Cerebellar cortex (tissue), 1 donor: Measurements from ENCODE around the gene FN3K.
"Not testable (repeated sequence)": the region's sequence is repeated elsewhere in the genome, so short reads cannot be mapped to it uniquely, and the experiment has no call there.

Experiments used
- DNase-seq: peaks from one replicate; pipeline ENCODE4 v3.0.0-alpha.2; 2015; ENCODE audit warnings: low spot score

Gene FN3K

GRCh38 chr17:82737967-82738877 lies 2.8 kb downstream of the FN3K start:
- no peak for DNase-seq

- DNase-seq = no peak
Measured at GRCh38 chr17:82740906-82741759, 5.7 kb downstream of the FN3K start.

DNA sequence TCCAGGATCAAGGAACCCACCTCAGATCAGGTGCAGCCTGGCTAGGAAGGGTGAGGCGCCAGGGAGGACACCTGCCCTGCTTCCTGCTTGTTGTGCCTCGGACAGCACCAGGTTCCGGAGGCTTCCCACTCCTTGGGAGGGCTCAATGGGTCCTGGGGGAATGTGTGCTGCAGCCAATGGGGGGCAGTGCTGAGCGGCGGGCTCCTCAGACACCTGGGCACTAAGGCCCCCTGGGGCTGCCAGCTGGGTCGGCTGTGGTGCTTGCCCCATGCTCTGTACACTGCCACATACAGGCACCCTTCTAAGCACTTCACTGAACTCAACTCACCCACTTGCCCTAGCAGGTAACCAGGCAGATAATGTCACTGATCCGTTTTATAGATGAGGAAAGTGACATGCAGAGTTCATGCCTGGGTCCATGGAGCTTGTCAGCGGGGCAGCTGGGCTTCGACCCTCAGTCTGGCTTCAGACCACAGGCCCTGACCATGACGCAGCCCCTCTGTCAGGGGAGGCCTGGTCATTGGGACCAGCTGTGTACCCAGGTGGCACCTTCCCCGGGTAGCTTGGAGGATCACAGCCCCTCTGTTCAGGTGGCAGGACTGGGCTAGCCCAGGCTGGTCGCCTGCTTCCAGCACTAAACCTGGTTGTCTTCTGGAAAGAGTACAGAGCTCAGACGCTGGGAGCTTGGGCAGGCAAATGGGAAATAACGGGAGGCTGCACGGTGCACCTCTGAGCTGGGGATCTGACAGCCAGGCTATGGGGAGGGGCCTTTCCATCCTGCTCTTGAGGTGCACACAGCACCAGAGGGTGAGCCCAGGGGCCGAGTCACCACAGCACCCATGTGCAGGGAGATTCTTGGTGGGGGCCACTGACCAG lies 8.2 kb downstream of the FN3K start:
- no peak for DNase-seq

DNA sequence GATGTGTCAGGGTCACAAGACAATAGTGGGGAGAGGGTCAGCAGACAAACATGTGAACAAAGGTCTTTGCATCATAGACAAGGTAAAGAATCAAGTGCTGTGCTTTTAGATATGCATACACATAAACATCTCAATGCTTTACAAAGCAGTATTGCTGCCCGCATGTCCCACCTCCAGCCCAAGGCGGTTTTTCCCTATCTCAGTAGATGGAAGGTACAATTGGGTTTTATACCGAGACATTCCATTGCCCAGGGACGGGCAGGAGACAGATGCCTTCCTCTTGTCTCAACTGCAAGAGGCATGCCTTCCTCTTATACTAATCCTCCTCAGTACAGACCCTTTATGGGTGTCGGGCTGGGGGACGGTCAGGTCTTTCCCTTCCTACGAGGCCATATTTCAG lies 9.3 kb downstream of the FN3K start:
- not testable (repeated sequence) for DNase-seq

DNA sequence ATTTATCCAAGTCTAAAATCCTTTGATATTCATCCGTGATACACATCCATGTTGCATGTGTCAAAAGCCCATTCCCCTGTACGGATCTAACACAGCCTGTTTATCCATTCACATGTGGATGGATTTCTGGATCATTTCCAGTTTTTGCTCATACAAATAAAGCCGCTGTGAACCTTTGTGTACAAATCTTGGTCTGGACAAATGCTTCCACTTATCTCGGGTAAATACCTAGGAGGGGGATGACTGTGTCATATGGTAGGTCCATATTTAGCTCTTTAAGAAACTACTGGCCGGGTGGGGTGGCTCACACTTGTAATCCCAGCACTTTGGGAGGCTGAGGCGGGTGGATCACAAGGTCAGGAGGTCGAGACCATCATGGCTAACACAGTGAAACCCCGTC lies 10.1 kb downstream of the FN3K start:
- no peak for DNase-seq

- DNase-seq = no peak
Measured at GRCh38 chr17:82748756-82749155, 13.3 kb downstream of the FN3K start.

DNA sequence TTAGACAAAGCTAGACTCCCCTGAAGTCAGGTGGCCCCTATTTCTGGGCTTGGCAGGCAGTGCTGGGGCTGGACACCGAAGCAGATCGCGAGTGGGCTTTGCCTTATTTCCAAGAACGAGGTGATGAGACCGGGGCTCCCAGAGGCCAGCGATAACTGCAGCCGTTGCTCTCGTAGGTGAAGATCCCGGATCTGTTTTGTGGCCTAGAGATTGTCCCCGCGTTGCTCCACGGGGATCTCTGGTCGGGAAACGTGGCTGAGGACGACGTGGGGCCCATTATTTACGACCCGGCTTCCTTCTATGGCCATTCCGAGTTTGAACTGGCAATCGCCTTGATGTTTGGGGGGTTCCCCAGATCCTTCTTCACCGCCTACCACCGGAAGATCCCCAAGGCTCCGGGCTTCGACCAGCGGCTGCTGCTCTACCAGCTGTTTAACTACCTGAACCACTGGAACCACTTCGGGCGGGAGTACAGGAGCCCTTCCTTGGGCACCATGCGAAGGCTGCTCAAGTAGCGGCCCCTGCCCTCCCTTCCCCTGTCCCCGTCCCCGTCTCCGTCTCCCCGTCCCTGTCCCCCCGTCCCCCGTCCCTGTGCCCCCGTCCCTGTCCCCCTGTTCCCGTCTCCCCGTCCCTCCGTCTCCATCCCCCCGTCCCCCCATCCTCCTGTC lies 15.0 kb downstream of the FN3K start:
- DNase-seq = no peak

GRCh38 chr17:82751171-82751570 lies 15.8 kb downstream of the FN3K start:
- no peak for DNase-seq

GRCh38 chr17:82751571-82752370 lies 16.4 kb downstream of the FN3K start, which contains the start of gene TBCD:
TSS of gene TBCD (plus strand) at chr17:82752065. CDS start at chr17:82752194, 129 bp downstream.
- DNase-seq = peak; percentile 85

- DNase-seq = peak; percentile 12
Measured at GRCh38 chr17:82752371-82753200, 17.2 kb downstream of the FN3K start.

DNA sequence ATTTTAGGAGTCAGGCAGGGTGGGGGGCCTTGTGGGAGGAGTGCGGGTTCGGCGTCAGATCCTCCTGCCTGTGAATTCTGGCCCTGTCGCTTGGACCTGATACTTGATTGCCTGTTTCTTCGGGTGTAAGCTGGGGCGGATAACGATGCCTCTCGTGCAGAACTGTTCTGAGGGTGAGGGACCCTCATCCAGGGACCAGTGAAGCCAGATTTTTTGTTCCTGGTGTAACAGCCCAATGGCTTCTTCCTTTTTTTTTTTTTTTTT lies 17.7 kb downstream of the FN3K start:
- no peak for DNase-seq

DNA sequence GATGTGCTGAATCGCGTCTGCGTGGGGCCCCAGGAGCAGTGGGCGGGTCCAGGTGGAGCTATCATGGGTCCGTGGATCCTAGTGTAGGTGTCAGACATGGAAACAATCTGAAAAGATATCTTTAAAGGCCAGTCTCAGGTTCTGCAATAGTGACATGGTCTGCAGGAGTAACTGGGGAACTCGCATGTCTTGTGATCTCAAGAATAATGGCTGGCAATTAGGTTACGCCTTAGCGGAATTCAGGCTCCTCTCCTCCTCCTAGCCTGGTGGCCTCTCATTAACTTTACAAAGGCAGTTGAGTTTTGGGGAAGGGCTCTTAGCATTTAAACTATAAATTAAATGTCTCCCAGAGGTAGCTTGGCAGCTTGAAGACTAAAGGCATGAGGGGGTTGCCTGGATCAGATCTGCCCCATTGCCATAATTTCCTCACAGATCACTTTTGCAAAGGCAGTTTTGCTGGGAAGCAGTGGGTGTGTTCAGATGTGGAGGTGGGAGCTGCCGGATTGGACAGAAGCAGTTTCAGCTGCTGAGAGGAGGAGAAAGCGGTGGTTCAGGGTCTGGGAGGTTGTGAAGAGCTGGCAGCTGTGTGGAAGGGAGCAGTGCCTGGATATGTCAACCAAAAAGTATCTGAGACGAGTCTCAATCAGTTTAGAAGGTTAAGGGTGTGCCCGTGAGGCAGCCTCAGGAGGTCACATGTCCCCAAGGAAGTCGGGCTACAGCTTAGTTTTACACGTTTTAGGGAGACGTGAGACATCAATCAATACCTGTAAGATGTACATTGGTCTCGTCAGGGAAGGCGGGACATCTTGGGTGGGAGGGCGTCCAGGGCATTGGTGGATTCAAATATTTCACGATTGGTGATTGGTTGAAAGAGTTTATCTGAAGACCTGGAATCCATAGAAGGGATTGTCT lies 19.1 kb downstream of the FN3K start:
- DNase-seq = peak; percentile 56

GRCh38 chr17:82756166-82756565 lies 20.8 kb downstream of the FN3K start:
- DNase-seq = no peak

GRCh38 chr17:82765371-82765770 lies 30.0 kb downstream of the FN3K start:
- DNase-seq = peak; percentile 7

DNA sequence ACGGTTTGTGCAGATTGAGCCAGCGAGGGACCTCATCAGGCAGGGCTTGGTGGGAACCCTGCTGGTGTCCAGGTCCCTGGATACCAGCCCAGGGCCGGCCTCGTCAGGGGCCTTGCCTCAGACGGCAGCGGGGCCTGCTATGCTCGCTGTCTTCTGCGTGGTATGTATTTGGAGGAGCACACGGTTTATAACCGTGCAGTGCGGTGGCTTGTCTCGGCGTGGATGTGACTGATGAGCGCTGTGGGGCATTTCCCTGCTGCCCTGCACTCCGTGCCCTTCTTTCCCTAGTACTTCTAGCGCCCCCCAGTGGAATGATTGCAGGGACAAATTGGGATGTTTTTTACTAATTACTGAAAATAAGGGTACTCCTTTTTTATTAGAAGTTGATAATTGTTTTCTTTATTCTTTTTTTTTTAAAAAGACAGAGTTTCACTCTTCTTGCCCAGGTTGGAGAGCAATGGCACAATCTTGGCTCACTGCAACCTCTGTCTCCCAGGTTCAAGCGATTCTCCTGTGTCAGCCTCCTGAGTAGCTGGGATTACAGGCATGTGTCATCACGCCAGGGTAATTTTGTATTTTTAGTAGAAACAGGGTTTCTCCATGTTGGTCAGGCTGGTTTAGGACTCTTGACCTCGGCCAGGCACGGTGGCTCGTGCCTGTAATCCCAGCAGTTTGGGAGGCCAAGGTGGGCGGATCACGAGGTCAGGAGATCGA lies 31.8 kb downstream of the FN3K start:
- peak; percentile 39 for DNase-seq

DNA sequence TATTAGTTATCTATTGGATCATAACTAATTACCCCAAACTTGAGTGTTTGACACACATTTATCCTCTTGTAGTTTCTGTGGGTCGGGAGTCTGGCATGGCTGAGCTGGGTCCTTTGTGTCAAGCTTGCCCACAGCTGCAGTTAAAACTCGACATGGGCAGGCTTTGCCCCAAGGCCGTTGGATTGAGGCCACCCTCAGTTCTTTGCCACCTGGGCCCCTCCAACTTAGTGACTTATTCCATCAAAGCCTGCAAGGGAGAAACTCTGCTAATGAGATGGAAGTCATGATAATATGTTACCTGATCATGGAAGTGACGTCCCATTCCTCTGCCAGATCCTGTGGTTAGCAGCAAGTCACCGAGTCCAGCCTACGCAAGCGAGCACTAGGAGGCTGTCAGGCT lies 33.6 kb downstream of the FN3K start:
- DNase-seq = no peak

GRCh38 chr17:82772026-82772425 lies 36.6 kb downstream of the FN3K start:
- DNase-seq = no peak

DNA sequence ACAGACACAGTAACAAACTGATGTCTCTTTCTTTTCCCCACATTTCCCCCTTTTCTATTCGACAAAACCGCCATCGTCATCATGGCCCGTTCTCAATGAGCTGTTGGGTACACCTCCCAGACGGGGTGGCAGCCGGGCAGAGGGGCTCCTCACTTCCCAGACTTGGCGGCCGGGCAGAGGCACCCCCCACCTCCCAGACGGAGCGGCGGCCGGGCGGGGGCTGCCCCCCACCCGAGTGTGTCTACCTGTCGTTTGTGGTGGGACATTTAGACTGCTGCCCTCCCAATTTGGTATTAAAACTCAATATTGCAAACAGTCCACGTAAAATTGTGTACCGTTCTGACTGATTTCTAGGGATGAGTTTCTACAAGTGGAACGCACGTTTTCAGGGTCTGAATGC lies 39.0 kb downstream of the FN3K start:
- not testable (repeated sequence) for DNase-seq
